Ovary (tissue), 9 donors: ENCODE results near the gene GABRB3. TPM values are rescaled to one million over a fixed set of nuclear protein-coding genes. Genes with fewer than 3 reads are reported as not detected.

ENCODE experiments used
- DNase-seq, 5 donors: peaks; one replicate each; pipeline ENCODE4 v3.0.0-alpha.2; 2019 to 2020
- H3K27ac ChIP-seq, 2 donors: fragments of 200-600 bp; one replicate each; pipeline versions ENCODE4 v1.5.1 to v1.8.0; 2019 to 2022
- H3K27me3 ChIP-seq: fragments of 200-600 bp; one replicate; pipeline ENCODE4 v1.8.0; 2022
- H3K36me3 ChIP-seq: fragments of 200-600 bp; sonication (generic); one replicate; pipeline ENCODE4 v1.5.1; 2019
- H3K4me1 ChIP-seq: one replicate; pipeline ENCODE4 v1.8.1; 2013; ENCODE audit warnings: mild to moderate bottlenecking, moderate library complexity; ENCODE audit not compliant: insufficient read depth
- H3K4me3 ChIP-seq: fragments of 200-600 bp; sonication (generic); one replicate; pipeline ENCODE4 v1.5.1; 2017
- H3K9me3 ChIP-seq, 2 donors: fragments of 200-600 bp in 1 of 2; sonication (generic) in 1 of 2; one replicate each; pipeline versions ENCODE4 v1.5.1 to v1.8.1; 2013 to 2019; ENCODE audit warnings: mild to moderate bottlenecking in 1 of 2, moderate library complexity in 1 of 2
- CTCF ChIP-seq, 3 donors: fragments of 450-650 bp in 2 of 3; fragments of 200-600 bp in 1 of 3; IDR thresholded peaks; one replicate each; pipeline versions ENCODE4 v1.5.1 to v1.8.0; 2016 to 2022; ENCODE audit warnings: antibody characterized with exemption in 3 of 3, mild to moderate bottlenecking in 1 of 3
- EP300 ChIP-seq: sonication (generic); formaldehyde crosslinking; IDR thresholded peaks from one replicate; pipeline ENCODE4 v1.6.1; 2017; ENCODE audit warnings: antibody characterized with exemption
- POLR2A ChIP-seq: fragments of 450-650 bp; IDR thresholded peaks from one replicate; pipeline ENCODE4 v1.6.1; 2017; ENCODE audit warnings: antibody characterized with exemption, mild to moderate bottlenecking, moderate library complexity
- WGBS, 3 donors: extraction: QIAGEN DNeasy Blood & Tissue Kit in 1 of 3; methylation state at CpG; one replicate each; pipeline versions ENCODE4 v1.1.5 to v1.1.7; 2013 to 2017; 5-methylcytosine and 5-hydroxymethylcytosine counted together
- intact Hi-C, 4 donors: fragments of 100-400 bp; cut with DNase I; formaldehyde crosslinking; loops; one replicate each; pipeline versions ENCODE4 v1.11.0 to v1.15.1; 2022 to 2023
- polyA plus RNA-seq, 2 donors: library from polyadenylated mRNA; stranded (reverse); fragments of 200-250 nt in 1 of 2; fragments of 350-450 nt in 1 of 2; fragmentation: Illumina TruSeq in 1 of 2; extraction: RNeasy Lipid Tissue Mini Kit (QIAGEN cat#74804) in 1 of 2; gene quantifications; one replicate each; pipeline ENCODE4 v1.2.3, GENCODE V29; 2013 to 2014
- total RNA-seq, 7 donors: library from RNA; depleted of rRNA in 2 of 7; stranded (reverse); fragments of >200 nt in 2 of 7; fragmentation: NEBNext Ultra II Directional in 3 of 7; extraction: Animal tissue kit (Norgen Biotek cat#: 25700) in 3 of 7; gene quantifications; one replicate each; pipeline versions ENCODE4 v1.1.0 to v1.2.4, GENCODE V29; 2016 to 2023
- donor health status: DM: no; HTN: no; CAD: no; lungs with moderate emphysema.
- donor health status: DM: no; HTN: no; CAD: no.
- donor health status: Bipolar disorder and iron deficiency.
- donor health status: DM: yes; HTN: yes; CAD: no.
- donor health status: DM: no; HTN: no; CAD: no.
- donor health status: DM: yes; HTN: yes; CAD: no.

GABRB3 gene
- total and polyA plus RNA-seq, 9 donors = 0.60 to 6.7 (median 3.0) TPM

DNA sequence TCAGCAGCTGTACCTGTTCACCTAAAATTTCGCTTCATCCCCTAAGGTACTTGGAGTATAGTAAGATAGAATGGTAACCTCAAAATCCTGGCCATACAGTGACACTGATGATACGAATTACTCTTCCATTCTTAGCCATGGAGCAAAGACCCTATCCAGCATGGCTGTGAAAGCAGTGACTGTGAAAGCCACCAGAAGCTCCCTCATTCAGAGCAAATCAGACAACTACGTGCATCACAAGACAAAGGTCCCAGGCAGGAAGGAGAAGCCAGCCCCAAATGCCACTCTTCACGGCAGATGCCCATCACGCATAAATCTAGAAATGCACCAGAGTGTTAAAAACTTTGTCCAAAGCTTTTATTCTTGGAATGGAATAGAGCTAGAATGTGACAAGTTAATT lies 99.4 kb downstream of the GABRB3 start:
- Histone ChIP-seq H3K9me3 (peaks cover 0 to 4% of the 10 kb centered on the region in 2 donors), H3K4me3 (no peak overlapping the region), H3K27me3 (no peaks in the 10 kb centered on the region), H3K4me1 (no peaks in the 10 kb centered on the region), H3K27ac (no peak overlapping the region), H3K36me3 (no peaks in the 10 kb centered on the region)
- no peak for DNase-seq
- TF ChIP-seq CTCF (IDR thresholded peaks at IDR 0.05) (no peak), POLR2A (no peak), EP300 (no peak)
- 75 to 84% (median 79%) methylated on average over 5 of the region's 5 CpGs for WGBS, 3 donors
- intact Hi-C loops = no loop called here

DNA sequence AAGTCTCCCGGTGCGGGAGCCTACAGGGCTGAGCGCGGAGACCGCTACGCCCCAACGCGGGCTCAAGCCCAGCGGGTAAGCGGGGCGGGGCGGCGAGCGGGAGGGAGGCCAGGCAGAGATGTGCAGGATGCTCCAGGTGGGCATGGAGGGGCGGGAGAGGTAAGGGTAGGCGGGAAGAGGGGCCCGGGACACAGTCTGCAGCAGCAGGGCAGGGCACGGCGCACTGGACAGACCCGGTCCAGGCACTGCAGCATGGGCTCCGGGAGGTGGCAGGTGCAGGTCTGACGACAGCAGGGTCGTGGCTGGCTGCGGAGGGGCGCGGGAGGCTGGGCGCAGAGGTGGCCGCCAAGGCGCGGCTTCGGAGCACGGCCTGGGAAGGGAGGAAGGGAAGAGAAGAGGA lies 102.8 kb downstream of the GABRB3 start:
- no peak for DNase-seq
- Histone ChIP-seq H3K4me1 (no peaks in the 10 kb centered on the region), H3K36me3 (no peaks in the 10 kb centered on the region), H3K27ac (no peak overlapping the region), H3K27me3 (no peaks in the 10 kb centered on the region), H3K9me3 (peaks cover 0 to 4% of the 10 kb centered on the region in 2 donors), H3K4me3 (no peak overlapping the region)
- WGBS, 3 donors = 53 to 83% (median 53%) methylated on average over 32 of the region's 32 CpGs
- TF ChIP-seq EP300 = no peak
- no peak for TF ChIP-seq CTCF (IDR thresholded peaks at IDR 0.05)
- no peak for TF ChIP-seq POLR2A
- intact Hi-C loops = no loop called here

- no peak overlapping the region for H3K27ac ChIP-seq
- 72 to 75% (median 74%) methylated on average over 14 of the region's 14 CpGs for WGBS, 3 donors
- intact Hi-C loops = no loop called here
- H3K4me3 ChIP-seq = no peak overlapping the region
- H3K9me3 ChIP-seq = peaks cover 0 to 4% of the 10 kb centered on the region in 2 donors
- no peaks in the 10 kb centered on the region for H3K36me3 ChIP-seq
- H3K4me1 ChIP-seq = no peaks in the 10 kb centered on the region
- H3K27me3 ChIP-seq = no peaks in the 10 kb centered on the region
- TF ChIP-seq POLR2A (no peak), EP300 (no peak), CTCF (IDR thresholded peaks at IDR 0.05) (no peak)
- no peak for DNase-seq
Observed at GRCh38 chr15:26667222-26667988, 105.5 kb downstream of the GABRB3 start.

DNA sequence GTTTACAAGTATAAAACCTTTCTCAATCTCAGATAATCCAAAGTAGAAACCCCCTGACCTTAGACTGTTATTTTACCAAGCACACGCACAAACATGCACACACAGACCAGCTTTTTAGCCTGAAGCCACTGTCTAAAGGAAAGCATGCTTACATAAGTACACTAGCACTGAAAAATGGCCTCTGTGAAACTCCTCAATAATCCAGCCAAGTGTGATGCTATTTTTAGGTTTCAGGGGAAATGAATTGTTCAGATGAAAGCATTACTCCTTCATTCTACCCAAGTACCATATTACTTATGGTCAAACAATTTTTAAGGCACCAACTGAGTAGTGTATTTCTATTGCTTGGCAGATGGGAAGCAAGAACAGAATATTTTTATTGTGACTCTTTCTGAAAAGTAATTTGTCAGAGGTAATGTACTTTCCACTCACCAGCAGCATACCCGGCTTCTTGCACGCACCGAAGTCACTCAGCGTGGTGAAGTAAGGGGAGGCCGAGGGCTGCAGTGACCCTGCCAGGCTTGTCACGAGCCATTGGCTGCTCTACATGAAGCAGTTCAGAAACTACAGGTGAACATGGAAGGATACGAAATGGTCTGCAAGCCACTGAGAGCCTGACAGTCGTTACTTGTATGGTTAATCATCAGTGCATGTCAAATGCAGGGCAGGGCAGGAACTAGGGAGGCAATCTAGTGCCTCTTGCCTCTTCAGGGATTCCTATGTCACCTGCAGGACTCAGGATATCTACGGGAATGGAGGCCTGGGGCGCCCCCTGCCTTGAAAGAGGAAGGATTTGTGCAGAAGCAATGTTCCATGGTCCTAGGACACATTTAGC lies 106.7 kb downstream of the GABRB3 start:
- Histone ChIP-seq H3K9me3 (peaks cover 0 to 4% of the 10 kb centered on the region in 2 donors), H3K36me3 (no peaks in the 10 kb centered on the region), H3K4me3 (no peak overlapping the region), H3K27ac (no peak overlapping the region), H3K27me3 (no peaks in the 10 kb centered on the region), H3K4me1 (no peaks in the 10 kb centered on the region)
- WGBS, 3 donors = 70 to 75% (median 71%) methylated on average over 11 of the region's 11 CpGs
- DNase-seq = no peak
- intact Hi-C loops = no loop called here
- TF ChIP-seq EP300 (no peak), POLR2A (no peak), CTCF (IDR thresholded peaks at IDR 0.05) (no peak)
